Ishikawa (cell line): ENCODE data around the gene GRID1.

ENCODE experiments used
- CEBPB ChIP-seq: IDR thresholded peaks from 2 replicates; pipeline ENCODE4 v1.6.1; 2012
- CREB1 ChIP-seq: IDR thresholded peaks from 2 replicates; pipeline ENCODE4 v1.6.1; 2012; ENCODE audit warnings: low read depth
- EGR1 ChIP-seq: IDR thresholded peaks from 2 replicates; pipeline ENCODE4 v1.6.1; 2012
- EP300 ChIP-seq: IDR thresholded peaks from 2 replicates; pipeline ENCODE4 v1.6.1; 2012; ENCODE audit warnings: borderline replicate concordance
- FOXM1 ChIP-seq: IDR thresholded peaks from 2 replicates; pipeline ENCODE4 v1.6.1; 2012; ENCODE audit warnings: low read depth, borderline replicate concordance
- MAX ChIP-seq: IDR thresholded peaks from 2 replicates; pipeline ENCODE4 v1.6.1; 2012
- NFIC ChIP-seq: IDR thresholded peaks from 2 replicates; pipeline ENCODE4 v1.6.1; 2012
- RAD21 ChIP-seq: IDR thresholded peaks from 2 replicates; pipeline ENCODE4 v1.6.1; 2012; ENCODE audit warnings: low read depth
- REST ChIP-seq: IDR thresholded peaks from 2 replicates; pipeline ENCODE4 v1.6.1; 2012; ENCODE audit warnings: low read depth, mild to moderate bottlenecking
- TAF1 ChIP-seq: IDR thresholded peaks from 2 replicates; pipeline ENCODE4 v1.6.1; 2012; ENCODE audit warnings: low read depth, mild to moderate bottlenecking
- TCF12 ChIP-seq: IDR thresholded peaks from 2 replicates; pipeline ENCODE4 v1.6.1; 2012; ENCODE audit warnings: low read depth
- TEAD4 ChIP-seq: IDR thresholded peaks from 2 replicates; pipeline ENCODE4 v1.6.1; 2012
- USF1 ChIP-seq: IDR thresholded peaks from 2 replicates; pipeline ENCODE4 v1.6.1; 2012
- YY1 ChIP-seq: IDR thresholded peaks from 2 replicates; pipeline ENCODE4 v1.6.1; 2012; ENCODE audit warnings: low read depth
- ZBTB7A ChIP-seq: IDR thresholded peaks from 2 replicates; pipeline ENCODE4 v1.6.1; 2012; ENCODE audit warnings: low read depth

The GRID1 gene

GRCh38 chr10:86159797-86160196 lies 206.8 kb downstream of the GRID1 start:
- no peak for TF ChIP-seq TCF12
- no peak for TF ChIP-seq CREB1
- no peak for TF ChIP-seq ZBTB7A
- no peak for TF ChIP-seq NFIC
- TF ChIP-seq EP300, result no peak
- no peak for TF ChIP-seq RAD21
- TF ChIP-seq TEAD4, result no peak
- no peak for TF ChIP-seq EGR1
- TF ChIP-seq YY1, result no peak
- TF ChIP-seq USF1, result no peak
- no peak for TF ChIP-seq TAF1
- no peak for TF ChIP-seq REST
- TF ChIP-seq FOXM1, result no peak
- no peak for TF ChIP-seq MAX

- TF ChIP-seq USF1, result no peak
- no peak for TF ChIP-seq CEBPB
- no peak for TF ChIP-seq NFIC
- no peak for TF ChIP-seq ZBTB7A
- TF ChIP-seq EP300, result no peak
- no peak for TF ChIP-seq MAX
Observed at GRCh38 chr10:86155054-86155921, 211.3 kb downstream of the GRID1 start.

GRCh38 chr10:86153751-86154150 lies 212.8 kb downstream of the GRID1 start:
- no peak for TF ChIP-seq EGR1
- TF ChIP-seq REST, result no peak
- no peak for TF ChIP-seq USF1
- no peak for TF ChIP-seq EP300
- TF ChIP-seq YY1, result no peak
- no peak for TF ChIP-seq FOXM1
- no peak for TF ChIP-seq TEAD4
- TF ChIP-seq CREB1, result no peak
- no peak for TF ChIP-seq RAD21
- no peak for TF ChIP-seq CEBPB
- no peak for TF ChIP-seq TCF12
- TF ChIP-seq ZBTB7A, result no peak
- TF ChIP-seq TAF1, result no peak
- no peak for TF ChIP-seq MAX
- no peak for TF ChIP-seq NFIC

- no peak for TF ChIP-seq USF1
Observed at GRCh38 chr10:86152911-86153310, 213.7 kb downstream of the GRID1 start.

GRCh38 chr10:86152354-86152753 lies 214.2 kb downstream of the GRID1 start:
- TF ChIP-seq CREB1 (no peak), YY1 (no peak), NFIC (no peak), TAF1 (no peak), CEBPB (no peak), USF1 (no peak), FOXM1 (no peak), TCF12 (no peak), EP300 (no peak)
